ENCODE data around the gene DEAF1. TPM values are rescaled to one million over a fixed set of nuclear protein-coding genes. Genes with fewer than 3 reads are reported as not detected.

The DEAF1 gene
- total and polyA plus RNA-seq, 2 of the 13 experiments (the other 11 are each of a cell fraction or from before 2014, with no cell fraction given) = 22.3 to 29.6 TPM

DNA sequence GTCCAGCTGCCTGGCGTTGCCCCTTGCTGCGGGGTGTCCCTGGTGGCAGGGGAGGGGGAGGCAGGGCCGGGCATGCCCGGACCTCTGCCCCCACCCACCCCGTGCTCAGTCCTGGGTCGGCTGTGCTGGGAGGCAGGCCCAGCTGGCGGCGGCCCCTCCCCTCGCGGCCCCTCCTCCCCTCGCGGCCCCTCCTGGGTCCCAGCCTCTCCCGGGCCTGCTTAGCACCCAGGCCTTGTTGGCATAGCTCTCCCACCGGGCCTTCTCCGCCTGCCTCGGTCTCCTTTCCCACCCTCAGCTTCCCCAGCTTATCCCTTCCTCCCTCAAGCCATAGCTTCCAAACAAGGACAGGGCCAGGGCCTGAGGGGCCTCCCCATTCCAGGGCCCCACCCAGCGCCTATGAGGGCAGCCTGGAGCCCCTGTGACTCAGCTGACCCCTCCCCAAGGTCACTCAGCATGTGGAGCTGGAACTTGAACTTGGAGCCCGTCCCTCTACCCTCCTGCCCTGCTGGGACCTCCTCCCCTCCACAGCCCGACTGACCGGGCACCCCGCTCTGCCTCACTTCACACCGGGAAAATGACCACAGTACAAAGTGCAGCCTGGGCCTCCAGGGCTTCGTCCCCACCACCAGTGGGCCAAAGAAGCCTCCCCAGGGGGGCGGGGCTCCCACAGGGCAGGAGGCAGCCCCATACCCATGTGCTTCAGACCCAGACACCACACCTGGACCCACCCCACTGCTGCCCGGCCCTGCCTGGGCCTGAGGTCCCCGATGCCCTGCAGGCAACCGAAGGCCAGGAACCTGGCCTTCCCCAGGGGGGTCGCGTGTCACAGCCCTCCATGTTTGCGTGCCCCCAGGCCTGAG lies 12.2 kb upstream of the DEAF1 start (continued):
- TF ChIP-seq, protein P1, sequence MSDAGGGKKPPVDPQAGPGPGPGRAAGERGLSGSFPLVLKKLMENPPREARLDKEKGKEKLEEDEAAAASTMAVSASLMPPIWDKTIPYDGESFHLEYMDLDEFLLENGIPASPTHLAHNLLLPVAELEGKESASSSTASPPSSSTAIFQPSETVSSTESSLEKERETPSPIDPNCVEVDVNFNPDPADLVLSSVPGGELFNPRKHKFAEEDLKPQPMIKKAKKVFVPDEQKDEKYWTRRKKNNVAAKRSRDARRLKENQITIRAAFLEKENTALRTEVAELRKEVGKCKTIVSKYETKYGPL (CRISPR knock-in tag; IDR thresholded peaks at IDR 0.05) = no peak
- no peak for TF ChIP-seq CC2D1A (CRISPR knock-in tag; IDR thresholded peaks at IDR 0.05)
- TF ChIP-seq GATAD1 (CRISPR knock-in tag; IDR thresholded peaks at IDR 0.05) = peak; percentile 47; the same call in 1 of the 2 replicates
- TF ChIP-seq GPN1 (CRISPR knock-in tag; IDR thresholded peaks at IDR 0.05; ENCODE audit: borderline replicate concordance) = no peak
- TF ChIP-seq, protein P2, sequence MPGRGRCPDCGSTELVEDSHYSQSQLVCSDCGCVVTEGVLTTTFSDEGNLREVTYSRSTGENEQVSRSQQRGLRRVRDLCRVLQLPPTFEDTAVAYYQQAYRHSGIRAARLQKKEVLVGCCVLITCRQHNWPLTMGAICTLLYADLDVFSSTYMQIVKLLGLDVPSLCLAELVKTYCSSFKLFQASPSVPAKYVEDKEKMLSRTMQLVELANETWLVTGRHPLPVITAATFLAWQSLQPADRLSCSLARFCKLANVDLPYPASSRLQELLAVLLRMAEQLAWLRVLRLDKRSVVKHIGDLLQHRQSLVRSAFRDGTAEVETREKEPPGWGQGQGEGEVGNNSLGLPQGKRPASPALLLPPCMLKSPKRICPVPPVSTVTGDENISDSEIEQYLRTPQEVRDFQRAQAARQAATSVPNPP (CRISPR knock-in tag; IDR thresholded peaks at IDR 0.05) = 0 out of 2 replicates have a peak, but pooled peaks have one; percentile 17
- no peak for TF ChIP-seq ONECUT2 (CRISPR knock-in tag; IDR thresholded peaks at IDR 0.05)
- TF ChIP-seq ZBTB3 (CRISPR knock-in tag; IDR thresholded peaks at IDR 0.05; ENCODE audit: borderline replicate concordance, low read depth) = peak; percentile 89
- peak; percentile 95 for TF ChIP-seq NCOA1 (CRISPR knock-in tag; IDR thresholded peaks at IDR 0.05)
- peak; percentile 59 for TF ChIP-seq NCOA2 (CRISPR knock-in tag; IDR thresholded peaks at IDR 0.05)
- TF ChIP-seq MAFK (conservative IDR thresholded peaks at IDR 0.05 in 1 of 2, IDR thresholded peaks at IDR 0.05 in 1 of 2; ENCODE audit: low read length in 2 of 2) = no peak
- no peak for TF ChIP-seq MTA3 (CRISPR knock-in tag; IDR thresholded peaks at IDR 0.05)
- TF ChIP-seq TBX3 (IDR thresholded peaks at IDR 0.05; ENCODE audit: borderline replicate concordance) = peak; percentile 77; the same call in 1 of the 2 replicates
- TF ChIP-seq SAP130 (CRISPR knock-in tag; IDR thresholded peaks at IDR 0.05; ENCODE audit: low read depth) = peak; percentile 84
- TF ChIP-seq ZNF207 (IDR thresholded peaks at IDR 0.05; ENCODE audit: borderline replicate concordance) = no peak
- TF ChIP-seq, protein P3, sequence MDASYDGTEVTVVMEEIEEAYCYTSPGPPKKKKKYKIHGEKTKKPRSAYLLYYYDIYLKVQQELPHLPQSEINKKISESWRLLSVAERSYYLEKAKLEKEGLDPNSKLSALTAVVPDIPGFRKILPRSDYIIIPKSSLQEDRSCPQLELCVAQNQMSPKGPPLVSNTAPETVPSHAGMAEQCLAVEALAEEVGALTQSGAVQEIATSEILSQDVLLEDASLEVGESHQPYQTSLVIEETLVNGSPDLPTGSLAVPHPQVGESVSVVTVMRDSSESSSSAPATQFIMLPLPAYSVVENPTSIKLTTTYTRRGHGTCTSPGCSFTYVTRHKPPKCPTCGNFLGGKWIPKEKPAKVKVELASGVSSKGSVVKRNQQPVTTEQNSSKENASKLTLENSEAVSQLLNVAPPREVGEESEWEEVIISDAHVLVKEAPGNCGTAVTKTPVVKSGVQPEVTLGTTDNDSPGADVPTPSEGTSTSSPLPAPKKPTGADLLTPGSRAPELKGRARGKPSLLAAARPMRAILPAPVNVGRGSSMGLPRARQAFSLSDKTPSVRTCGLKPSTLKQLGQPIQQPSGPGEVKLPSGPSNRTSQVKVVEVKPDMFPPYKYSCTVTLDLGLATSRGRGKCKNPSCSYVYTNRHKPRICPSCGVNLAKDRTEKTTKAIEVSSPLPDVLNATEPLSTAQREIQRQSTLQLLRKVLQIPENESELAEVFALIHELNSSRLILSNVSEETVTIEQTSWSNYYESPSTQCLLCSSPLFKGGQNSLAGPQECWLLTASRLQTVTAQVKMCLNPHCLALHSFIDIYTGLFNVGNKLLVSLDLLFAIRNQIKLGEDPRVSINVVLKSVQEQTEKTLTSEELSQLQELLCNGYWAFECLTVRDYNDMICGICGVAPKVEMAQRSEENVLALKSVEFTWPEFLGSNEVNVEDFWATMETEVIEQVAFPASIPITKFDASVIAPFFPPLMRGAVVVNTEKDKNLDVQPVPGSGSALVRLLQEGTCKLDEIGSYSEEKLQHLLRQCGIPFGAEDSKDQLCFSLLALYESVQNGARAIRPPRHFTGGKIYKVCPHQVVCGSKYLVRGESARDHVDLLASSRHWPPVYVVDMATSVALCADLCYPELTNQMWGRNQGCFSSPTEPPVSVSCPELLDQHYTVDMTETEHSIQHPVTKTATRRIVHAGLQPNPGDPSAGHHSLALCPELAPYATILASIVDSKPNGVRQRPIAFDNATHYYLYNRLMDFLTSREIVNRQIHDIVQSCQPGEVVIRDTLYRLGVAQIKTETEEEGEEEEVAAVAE (CRISPR knock-in tag; IDR thresholded peaks at IDR 0.05; ENCODE audit: borderline replicate concordance) = no peak
- TF ChIP-seq ZNF224 (CRISPR knock-in tag; IDR thresholded peaks at IDR 0.05) = 0 out of 2 replicates have a peak, but pooled peaks have one; percentile 54
- TF ChIP-seq RARG (CRISPR knock-in tag; IDR thresholded peaks at IDR 0.05; ENCODE audit: low read depth) = no peak
- TF ChIP-seq, protein P4, sequence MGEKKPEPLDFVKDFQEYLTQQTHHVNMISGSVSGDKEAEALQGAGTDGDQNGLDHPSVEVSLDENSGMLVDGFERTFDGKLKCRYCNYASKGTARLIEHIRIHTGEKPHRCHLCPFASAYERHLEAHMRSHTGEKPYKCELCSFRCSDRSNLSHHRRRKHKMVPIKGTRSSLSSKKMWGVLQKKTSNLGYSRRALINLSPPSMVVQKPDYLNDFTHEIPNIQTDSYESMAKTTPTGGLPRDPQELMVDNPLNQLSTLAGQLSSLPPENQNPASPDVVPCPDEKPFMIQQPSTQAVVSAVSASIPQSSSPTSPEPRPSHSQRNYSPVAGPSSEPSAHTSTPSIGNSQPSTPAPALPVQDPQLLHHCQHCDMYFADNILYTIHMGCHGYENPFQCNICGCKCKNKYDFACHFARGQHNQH (CRISPR knock-in tag; IDR thresholded peaks at IDR 0.05) = peak; percentile 80
- TF ChIP-seq ZNF598 (CRISPR knock-in tag; IDR thresholded peaks at IDR 0.05; ENCODE audit: borderline replicate concordance) = peak; percentile 49; the same call in 1 of the 2 replicates
- peak; percentile 88 for TF ChIP-seq ARNT2 (CRISPR knock-in tag; IDR thresholded peaks at IDR 0.05; ENCODE audit: low read depth)
- 0 out of 2 replicates have a peak, but pooled peaks have one; percentile 84 for TF ChIP-seq ZNF556 (CRISPR knock-in tag; IDR thresholded peaks at IDR 0.05; ENCODE audit: borderline replicate concordance)
- TF ChIP-seq ZNF703 (CRISPR knock-in tag; IDR thresholded peaks at IDR 0.05; ENCODE audit: borderline replicate concordance) = peak; percentile 87; the same call in 1 of the 2 replicates
